NB4 (cell line): Measurements from ENCODE around the gene TLN1.

Experiments
- MAX ChIP-seq: IDR thresholded peaks from 2 replicates; pipeline ENCODE4 v1.6.1; 2011; ENCODE audit warnings: low read depth, low read length
- POLR2A ChIP-seq: IDR thresholded peaks from 2 replicates; pipeline ENCODE4 v1.6.1; 2011; ENCODE audit warnings: mild to moderate bottlenecking; ENCODE audit not compliant: insufficient read length; ENCODE audit errors: extremely low read depth
- TF ChIP-seq, protein P1 (sequence below): IDR thresholded peaks from one replicate; pipeline ENCODE4 v1.5.1; 2012; ENCODE audit warnings: low read depth, low read length

DNA sequence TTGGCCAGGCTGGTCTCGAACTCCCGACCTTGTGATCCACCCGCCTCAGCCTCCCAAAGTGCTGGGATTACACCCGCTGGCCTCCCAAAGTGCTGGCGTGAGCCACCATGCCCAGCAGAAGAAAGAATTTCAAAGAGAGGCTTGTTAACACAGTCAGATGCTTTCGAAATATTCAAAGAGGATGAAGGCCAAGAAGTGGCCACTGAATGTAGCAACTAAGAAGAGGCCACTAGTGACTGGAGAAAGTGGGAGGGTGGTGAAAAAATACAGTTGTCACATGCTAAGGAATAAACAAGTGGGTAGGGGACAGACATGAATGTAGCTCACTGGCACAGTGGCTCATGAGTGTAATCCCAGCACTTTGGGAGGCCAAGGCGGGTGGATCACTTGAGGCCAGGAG, 29.3 kb downstream of the TLN1 start:
- TF ChIP-seq, protein P1, sequence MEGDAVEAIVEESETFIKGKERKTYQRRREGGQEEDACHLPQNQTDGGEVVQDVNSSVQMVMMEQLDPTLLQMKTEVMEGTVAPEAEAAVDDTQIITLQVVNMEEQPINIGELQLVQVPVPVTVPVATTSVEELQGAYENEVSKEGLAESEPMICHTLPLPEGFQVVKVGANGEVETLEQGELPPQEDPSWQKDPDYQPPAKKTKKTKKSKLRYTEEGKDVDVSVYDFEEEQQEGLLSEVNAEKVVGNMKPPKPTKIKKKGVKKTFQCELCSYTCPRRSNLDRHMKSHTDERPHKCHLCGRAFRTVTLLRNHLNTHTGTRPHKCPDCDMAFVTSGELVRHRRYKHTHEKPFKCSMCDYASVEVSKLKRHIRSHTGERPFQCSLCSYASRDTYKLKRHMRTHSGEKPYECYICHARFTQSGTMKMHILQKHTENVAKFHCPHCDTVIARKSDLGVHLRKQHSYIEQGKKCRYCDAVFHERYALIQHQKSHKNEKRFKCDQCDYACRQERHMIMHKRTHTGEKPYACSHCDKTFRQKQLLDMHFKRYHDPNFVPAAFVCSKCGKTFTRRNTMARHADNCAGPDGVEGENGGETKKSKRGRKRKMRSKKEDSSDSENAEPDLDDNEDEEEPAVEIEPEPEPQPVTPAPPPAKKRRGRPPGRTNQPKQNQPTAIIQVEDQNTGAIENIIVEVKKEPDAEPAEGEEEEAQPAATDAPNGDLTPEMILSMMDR, result no peak
- TF ChIP-seq MAX (no peak), POLR2A (no peak)
